WTC11 (cell line): ENCODE data around the gene COA8. TPM values are rescaled to one million over a fixed set of nuclear protein-coding genes. Genes with fewer than 3 reads are reported as not detected.
A peak's percentile ranks its signal among the peaks of the same experiment; 100 is the strongest.

Source experiments
- ATAC-seq: fragments of 200-7000 bp; cut with Tn5 transposase; 2 replicates; pipeline ENCODE4 v1.10.0; 2021; ENCODE audit warnings: mild to moderate bottlenecking, moderate library complexity
- Bru-seq: library from RNA; stranded (reverse); fragments of 400-500 nt; gene quantifications from one replicate; lab custom pipeline; 2021; lab: Mats Ljungman, UMichigan
- CTCF ChIA-PET: fragments of 300-600 bp; sonication (Branson Sonifier 250); formaldehyde crosslinking; loops from one replicate; lab custom pipeline; 2021; ENCODE audit warnings: antibody characterized with exemption; lab: Charles Lee
- POLR2A ChIA-PET: fragments of 350-600 bp; sonication (Branson Sonifier 250); formaldehyde crosslinking; loops from one replicate; lab custom pipeline; 2021; ENCODE audit warnings: antibody characterized with exemption; lab: Charles Lee
- DNase-seq: peaks from one replicate; pipeline ENCODE4 v3.0.0; 2021; ENCODE audit warnings: low spot score
- H3K27ac Mint-ChIP-seq: 2 replicates; pipeline ENCODE4 v1.8.0; 2021; ENCODE audit warnings: mixed read lengths
- H3K27me3 Mint-ChIP-seq: 2 replicates; pipeline ENCODE4 v1.8.0; 2021; ENCODE audit warnings: low read depth, mild to moderate bottlenecking, moderate library complexity, mixed read lengths
- H3K36me3 Mint-ChIP-seq: 2 replicates; pipeline ENCODE4 v1.8.0; 2021; ENCODE audit warnings: mixed read lengths
- H3K4me1 Mint-ChIP-seq: 2 replicates; pipeline ENCODE4 v1.8.0; 2022; ENCODE audit warnings: mixed read lengths
- H3K4me3 Mint-ChIP-seq: 2 replicates; pipeline ENCODE4 v1.8.0; 2021; ENCODE audit warnings: mild to moderate bottlenecking, moderate library complexity, mixed read lengths
- H3K9me3 Mint-ChIP-seq: 2 replicates; pipeline ENCODE4 v1.8.0; 2021; ENCODE audit warnings: mixed read lengths
- ELF4 ChIP-seq: sonication (generic); formaldehyde crosslinking; IDR thresholded peaks from 2 replicates; pipeline ENCODE4 v1.8.1; 2022; ENCODE audit warnings: low read depth, mild to moderate bottlenecking, moderate library complexity, missing genetic modification reagents
- IRF2 ChIP-seq: sonication (generic); formaldehyde crosslinking; IDR thresholded peaks from 2 replicates; pipeline ENCODE4 v1.8.0; 2022; ENCODE audit warnings: low read depth, missing genetic modification reagents, borderline replicate concordance
- JUN ChIP-seq: sonication (generic); formaldehyde crosslinking; IDR thresholded peaks from 2 replicates; pipeline ENCODE4 v1.8.0; 2023; ENCODE audit warnings: mild to moderate bottlenecking, missing genetic modification reagents
- MXD4 ChIP-seq: fragments of 250-450 bp; sonication (Bioruptor Pico); IDR thresholded peaks from 2 replicates; pipeline ENCODE4 v1.8.0; 2021; ENCODE audit warnings: mild to moderate bottlenecking, moderate library complexity, borderline replicate concordance
- NFYB ChIP-seq: sonication (generic); formaldehyde crosslinking; conservative IDR thresholded peaks from 2 replicates; pipeline ENCODE4 v1.8.0; 2022; ENCODE audit warnings: low read depth, missing genetic modification reagents
- NR1H2 ChIP-seq: sonication (generic); formaldehyde crosslinking; IDR thresholded peaks from 2 replicates; pipeline ENCODE4 v1.9.0; 2021; ENCODE audit warnings: mild to moderate bottlenecking, moderate library complexity, missing genetic modification reagents
- RELA ChIP-seq: sonication (generic); formaldehyde crosslinking; IDR thresholded peaks from 2 replicates; pipeline ENCODE4 v1.8.1; 2022; ENCODE audit warnings: missing genetic modification reagents, mild to moderate bottlenecking, borderline replicate concordance
- SOX15 ChIP-seq: fragments of 250-450 bp; sonication (Bioruptor Pico); IDR thresholded peaks from 2 replicates; pipeline ENCODE4 v1.9.0; 2021; ENCODE audit warnings: mild to moderate bottlenecking
- TCF7 ChIP-seq: sonication (generic); formaldehyde crosslinking; IDR thresholded peaks from 2 replicates; pipeline ENCODE4 v1.8.0; 2022; ENCODE audit warnings: mild to moderate bottlenecking, low read depth, missing genetic modification reagents, moderate library complexity
- TP53 ChIP-seq: sonication (generic); formaldehyde crosslinking; IDR thresholded peaks from 2 replicates; pipeline ENCODE4 v1.8.1; 2023; ENCODE audit warnings: mild to moderate bottlenecking, missing genetic modification reagents
- ZNF263 ChIP-seq: sonication (generic); formaldehyde crosslinking; IDR thresholded peaks from 2 replicates; pipeline ENCODE4 v1.8.1; 2022; ENCODE audit warnings: low read depth, mild to moderate bottlenecking, moderate library complexity, missing genetic modification reagents
- ZNF396 ChIP-seq: fragments of 250-450 bp; sonication (Bioruptor Pico); IDR thresholded peaks from 2 replicates; pipeline ENCODE4 v1.8.0; 2021; ENCODE audit warnings: mild to moderate bottlenecking, moderate library complexity, borderline replicate concordance
- ZNF416 ChIP-seq: fragments of 250-450 bp; sonication (Bioruptor Pico); IDR thresholded peaks from 2 replicates; pipeline ENCODE4 v1.9.0; 2021; ENCODE audit warnings: mild to moderate bottlenecking, inconsistent platforms
- long read RNA-seq, 3 experiments: library from RNA in 1 of 3; library from capped mRNA in 1 of 3; library from polyadenylated mRNA in 1 of 3; unstranded in 2 of 3; stranded (forward) in 1 of 3; transcript quantifications; one replicate each; pipeline ENCODE4 v2.0.0, GENCODE V29; 2021
- total RNA-seq: library from RNA; stranded (reverse); gene quantifications from 3 replicates; pipeline ENCODE4 v1.2.3, GENCODE V29; 2021
- TF ChIP-seq, protein P1 (sequence below): sonication (generic); formaldehyde crosslinking; IDR thresholded peaks from 2 replicates; pipeline ENCODE4 v1.8.1; 2023; ENCODE audit warnings: mild to moderate bottlenecking, missing genetic modification reagents, moderate library complexity
- TF ChIP-seq, protein P2 (sequence below): sonication (generic); formaldehyde crosslinking; IDR thresholded peaks from 2 replicates; pipeline ENCODE4 v1.8.0; 2023; ENCODE audit warnings: missing genetic modification reagents, mild to moderate bottlenecking, borderline replicate concordance
- TF ChIP-seq, protein P3 (sequence below): sonication (generic); formaldehyde crosslinking; conservative IDR thresholded peaks from 2 replicates; pipeline ENCODE4 v1.8.1; 2022; ENCODE audit warnings: mild to moderate bottlenecking, missing genetic modification reagents
- TF ChIP-seq, protein P4 (sequence below): sonication (generic); formaldehyde crosslinking; IDR thresholded peaks from 2 replicates; pipeline ENCODE4 v1.8.1; 2023; ENCODE audit warnings: mild to moderate bottlenecking, missing genetic modification reagents, borderline replicate concordance
- TF ChIP-seq, protein P5 (sequence below): sonication (generic); formaldehyde crosslinking; IDR thresholded peaks from 2 replicates; pipeline ENCODE4 v1.8.0; 2022; ENCODE audit warnings: mild to moderate bottlenecking, missing genetic modification reagents
- TF ChIP-seq, protein P6 (sequence below): fragments of 250-450 bp; sonication (Bioruptor Pico); IDR thresholded peaks from 2 replicates; pipeline ENCODE4 v1.9.0; 2021; ENCODE audit warnings: moderate library complexity, mild to moderate bottlenecking, inconsistent platforms, borderline replicate concordance
- TF ChIP-seq, protein P7 (sequence below): sonication (generic); formaldehyde crosslinking; IDR thresholded peaks from 2 replicates; pipeline ENCODE4 v1.8.1; 2022; ENCODE audit warnings: mild to moderate bottlenecking, missing genetic modification reagents, moderate library complexity, borderline replicate concordance

The COA8 gene, protein sequence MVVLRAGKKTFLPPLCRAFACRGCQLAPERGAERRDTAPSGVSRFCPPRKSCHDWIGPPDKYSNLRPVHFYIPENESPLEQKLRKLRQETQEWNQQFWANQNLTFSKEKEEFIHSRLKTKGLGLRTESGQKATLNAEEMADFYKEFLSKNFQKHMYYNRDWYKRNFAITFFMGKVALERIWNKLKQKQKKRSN
- total RNA-seq (34.7 to 36.7 TPM (median 36.4 TPM) in 3 replicates), Bru-seq, nascent RNA (percentile 78 among the genes with signal in this experiment)
- long read RNA-seq, experiment 1, transcript APOPT1-202 (3 exons, 575 nt): minor isoform, 8 of 69 reads
- long read RNA-seq, experiment 1, transcript APOPT1-203 (4 exons, 782 nt): minor isoform, 11 of 69 reads
- long read RNA-seq, experiment 1, transcript APOPT1-201 (5 exons, 2,523 nt): major isoform, 45 of 69 reads
- long read RNA-seq, experiment 1, partial matches to known transcripts: 0 of 69 reads
- long read RNA-seq, experiment 1, other reads (novel, unspliced or antisense): 5 of 69 reads
- long read RNA-seq, experiment 2, transcript APOPT1-202 (3 exons, 575 nt): minor isoform, 7 of 50 reads
- long read RNA-seq, experiment 2, transcript APOPT1-201 (5 exons, 2,523 nt): major isoform, 28 of 50 reads
- long read RNA-seq, experiment 2, partial matches to known transcripts: 3 of 50 reads
- long read RNA-seq, experiment 2, other reads (novel, unspliced or antisense): 8 of 50 reads
- long read RNA-seq, experiment 3, transcript APOPT1-203 (4 exons, 782 nt): minor isoform, 23 of 133 reads
- long read RNA-seq, experiment 3, transcript APOPT1-201 (5 exons, 2,523 nt): major isoform, 84 of 133 reads
- long read RNA-seq, experiment 3, transcript APOPT1-202 (3 exons, 575 nt): minor isoform, 17 of 133 reads
- long read RNA-seq, experiment 3, partial matches to known transcripts: 0 of 133 reads
- long read RNA-seq, experiment 3, other reads (novel, unspliced or antisense): 8 of 133 reads

DNA sequence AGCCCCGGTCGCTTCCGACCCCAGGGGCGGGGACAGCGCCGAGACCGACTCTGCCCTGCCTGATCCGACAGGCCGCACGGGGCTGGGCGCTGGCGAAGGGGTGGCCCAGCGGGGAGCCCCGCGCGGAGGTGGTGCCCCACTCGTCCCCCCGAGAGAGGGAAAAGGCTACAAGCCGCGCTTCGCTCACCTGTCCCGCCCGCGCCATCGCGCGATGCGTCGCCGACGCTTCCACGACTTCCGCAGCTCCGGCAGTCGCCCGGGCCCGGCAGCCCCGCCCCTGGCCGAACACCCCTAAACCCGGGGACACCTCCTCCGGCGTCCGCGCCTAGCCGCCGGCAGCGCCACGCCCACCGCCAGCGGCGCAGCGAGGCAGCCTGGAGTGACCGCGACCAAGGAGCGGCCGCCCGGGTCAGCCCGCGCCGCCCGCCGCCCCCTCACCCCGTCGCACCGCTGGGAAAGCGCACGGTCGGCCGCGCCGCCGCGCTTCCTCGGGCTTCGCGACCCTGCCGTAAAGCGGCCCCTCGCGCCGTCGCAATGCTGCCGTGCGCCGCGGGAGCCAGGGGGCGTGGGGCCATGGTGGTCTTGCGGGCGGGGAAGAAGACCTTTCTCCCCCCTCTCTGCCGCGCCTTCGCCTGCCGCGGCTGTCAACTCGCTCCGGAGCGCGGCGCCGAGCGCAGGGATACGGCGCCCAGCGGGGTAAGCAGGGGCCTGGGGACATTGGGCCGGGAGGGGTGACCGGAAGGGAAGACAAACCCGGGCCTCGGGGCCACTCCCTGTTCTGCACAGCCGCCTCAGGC is at the start of gene COA8, which contains the start of gene BAG5:
Gene COA8 (plus strand): TSS at position 532 of the 797 bp plus-strand sequence. CDS start 42 bp downstream, at position 574.
Gene BAG5 (minus strand): TSS at position 229 of the 797 bp plus-strand sequence. CDS start 1,493 bp downstream, outside the sequence.
- H3K4me3 Mint-ChIP-seq: peak within 1 kb of the TSS; percentile 98
- ChIA-PET CTCF (interaction anchor here (0.9 to 2.2 kb wide), 7 partner anchors 10 to 153 kb away, joined by 3 to 15 read pairs (median 6); partner anchors contain the start of genes CKB, KLC1, XRCC3 and ZFYVE21), POLR2A (interaction anchor here (1.3 to 1.5 kb wide), 3 partner anchors 9 to 32 kb away, joined by 3 to 6 read pairs (median 3); no protein-coding TSS in a partner anchor)
- H3K36me3 Mint-ChIP-seq: peaks cover 22% of the 10 kb centered on the region
- peaks cover 27% of the 10 kb centered on the region for H3K4me1 Mint-ChIP-seq
- H3K27me3 Mint-ChIP-seq: no peaks in the 10 kb centered on the region
- no peaks in the 10 kb centered on the region for H3K9me3 Mint-ChIP-seq
- ATAC-seq: peak; percentile 79
- peak; percentile 87 for DNase-seq
- peak within 1 kb of the TSS; percentile 95 for H3K27ac Mint-ChIP-seq
- TF ChIP-seq, protein P1, sequence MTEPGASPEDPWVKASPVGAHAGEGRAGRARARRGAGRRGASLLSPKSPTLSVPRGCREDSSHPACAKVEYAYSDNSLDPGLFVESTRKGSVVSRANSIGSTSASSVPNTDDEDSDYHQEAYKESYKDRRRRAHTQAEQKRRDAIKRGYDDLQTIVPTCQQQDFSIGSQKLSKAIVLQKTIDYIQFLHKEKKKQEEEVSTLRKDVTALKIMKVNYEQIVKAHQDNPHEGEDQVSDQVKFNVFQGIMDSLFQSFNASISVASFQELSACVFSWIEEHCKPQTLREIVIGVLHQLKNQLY: no peak
- no peak for TF ChIP-seq IRF2 (CRISPR knock-in tag)
- TF ChIP-seq, protein P2, sequence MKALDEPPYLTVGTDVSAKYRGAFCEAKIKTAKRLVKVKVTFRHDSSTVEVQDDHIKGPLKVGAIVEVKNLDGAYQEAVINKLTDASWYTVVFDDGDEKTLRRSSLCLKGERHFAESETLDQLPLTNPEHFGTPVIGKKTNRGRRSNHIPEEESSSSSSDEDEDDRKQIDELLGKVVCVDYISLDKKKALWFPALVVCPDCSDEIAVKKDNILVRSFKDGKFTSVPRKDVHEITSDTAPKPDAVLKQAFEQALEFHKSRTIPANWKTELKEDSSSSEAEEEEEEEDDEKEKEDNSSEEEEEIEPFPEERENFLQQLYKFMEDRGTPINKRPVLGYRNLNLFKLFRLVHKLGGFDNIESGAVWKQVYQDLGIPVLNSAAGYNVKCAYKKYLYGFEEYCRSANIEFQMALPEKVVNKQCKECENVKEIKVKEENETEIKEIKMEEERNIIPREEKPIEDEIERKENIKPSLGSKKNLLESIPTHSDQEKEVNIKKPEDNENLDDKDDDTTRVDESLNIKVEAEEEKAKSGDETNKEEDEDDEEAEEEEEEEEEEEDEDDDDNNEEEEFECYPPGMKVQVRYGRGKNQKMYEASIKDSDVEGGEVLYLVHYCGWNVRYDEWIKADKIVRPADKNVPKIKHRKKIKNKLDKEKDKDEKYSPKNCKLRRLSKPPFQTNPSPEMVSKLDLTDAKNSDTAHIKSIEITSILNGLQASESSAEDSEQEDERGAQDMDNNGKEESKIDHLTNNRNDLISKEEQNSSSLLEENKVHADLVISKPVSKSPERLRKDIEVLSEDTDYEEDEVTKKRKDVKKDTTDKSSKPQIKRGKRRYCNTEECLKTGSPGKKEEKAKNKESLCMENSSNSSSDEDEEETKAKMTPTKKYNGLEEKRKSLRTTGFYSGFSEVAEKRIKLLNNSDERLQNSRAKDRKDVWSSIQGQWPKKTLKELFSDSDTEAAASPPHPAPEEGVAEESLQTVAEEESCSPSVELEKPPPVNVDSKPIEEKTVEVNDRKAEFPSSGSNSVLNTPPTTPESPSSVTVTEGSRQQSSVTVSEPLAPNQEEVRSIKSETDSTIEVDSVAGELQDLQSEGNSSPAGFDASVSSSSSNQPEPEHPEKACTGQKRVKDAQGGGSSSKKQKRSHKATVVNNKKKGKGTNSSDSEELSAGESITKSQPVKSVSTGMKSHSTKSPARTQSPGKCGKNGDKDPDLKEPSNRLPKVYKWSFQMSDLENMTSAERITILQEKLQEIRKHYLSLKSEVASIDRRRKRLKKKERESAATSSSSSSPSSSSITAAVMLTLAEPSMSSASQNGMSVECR (CRISPR knock-in tag): peak; percentile 50; the same call in 1 of the 2 replicates
- TF ChIP-seq, protein P3, sequence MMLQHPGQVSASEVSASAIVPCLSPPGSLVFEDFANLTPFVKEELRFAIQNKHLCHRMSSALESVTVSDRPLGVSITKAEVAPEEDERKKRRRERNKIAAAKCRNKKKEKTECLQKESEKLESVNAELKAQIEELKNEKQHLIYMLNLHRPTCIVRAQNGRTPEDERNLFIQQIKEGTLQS (CRISPR knock-in tag): no peak
- no peak for TF ChIP-seq ZNF263 (CRISPR knock-in tag)
- TF ChIP-seq TP53 (CRISPR knock-in tag): 0 out of 2 replicates have a peak, but pooled peaks have one; percentile 39
- no peak for TF ChIP-seq MXD4
- TF ChIP-seq, protein P4, sequence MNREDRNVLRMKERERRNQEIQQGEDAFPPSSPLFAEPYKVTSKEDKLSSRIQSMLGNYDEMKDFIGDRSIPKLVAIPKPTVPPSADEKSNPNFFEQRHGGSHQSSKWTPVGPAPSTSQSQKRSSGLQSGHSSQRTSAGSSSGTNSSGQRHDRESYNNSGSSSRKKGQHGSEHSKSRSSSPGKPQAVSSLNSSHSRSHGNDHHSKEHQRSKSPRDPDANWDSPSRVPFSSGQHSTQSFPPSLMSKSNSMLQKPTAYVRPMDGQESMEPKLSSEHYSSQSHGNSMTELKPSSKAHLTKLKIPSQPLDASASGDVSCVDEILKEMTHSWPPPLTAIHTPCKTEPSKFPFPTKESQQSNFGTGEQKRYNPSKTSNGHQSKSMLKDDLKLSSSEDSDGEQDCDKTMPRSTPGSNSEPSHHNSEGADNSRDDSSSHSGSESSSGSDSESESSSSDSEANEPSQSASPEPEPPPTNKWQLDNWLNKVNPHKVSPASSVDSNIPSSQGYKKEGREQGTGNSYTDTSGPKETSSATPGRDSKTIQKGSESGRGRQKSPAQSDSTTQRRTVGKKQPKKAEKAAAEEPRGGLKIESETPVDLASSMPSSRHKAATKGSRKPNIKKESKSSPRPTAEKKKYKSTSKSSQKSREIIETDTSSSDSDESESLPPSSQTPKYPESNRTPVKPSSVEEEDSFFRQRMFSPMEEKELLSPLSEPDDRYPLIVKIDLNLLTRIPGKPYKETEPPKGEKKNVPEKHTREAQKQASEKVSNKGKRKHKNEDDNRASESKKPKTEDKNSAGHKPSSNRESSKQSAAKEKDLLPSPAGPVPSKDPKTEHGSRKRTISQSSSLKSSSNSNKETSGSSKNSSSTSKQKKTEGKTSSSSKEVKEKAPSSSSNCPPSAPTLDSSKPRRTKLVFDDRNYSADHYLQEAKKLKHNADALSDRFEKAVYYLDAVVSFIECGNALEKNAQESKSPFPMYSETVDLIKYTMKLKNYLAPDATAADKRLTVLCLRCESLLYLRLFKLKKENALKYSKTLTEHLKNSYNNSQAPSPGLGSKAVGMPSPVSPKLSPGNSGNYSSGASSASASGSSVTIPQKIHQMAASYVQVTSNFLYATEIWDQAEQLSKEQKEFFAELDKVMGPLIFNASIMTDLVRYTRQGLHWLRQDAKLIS (CRISPR knock-in tag): no peak
- no peak for TF ChIP-seq RELA (CRISPR knock-in tag)
- no peak for TF ChIP-seq NFYB (CRISPR knock-in tag)
- 0 out of 2 replicates have a peak, but pooled peaks have one; percentile 32 for TF ChIP-seq ELF4 (CRISPR knock-in tag)
- TF ChIP-seq, protein P5, sequence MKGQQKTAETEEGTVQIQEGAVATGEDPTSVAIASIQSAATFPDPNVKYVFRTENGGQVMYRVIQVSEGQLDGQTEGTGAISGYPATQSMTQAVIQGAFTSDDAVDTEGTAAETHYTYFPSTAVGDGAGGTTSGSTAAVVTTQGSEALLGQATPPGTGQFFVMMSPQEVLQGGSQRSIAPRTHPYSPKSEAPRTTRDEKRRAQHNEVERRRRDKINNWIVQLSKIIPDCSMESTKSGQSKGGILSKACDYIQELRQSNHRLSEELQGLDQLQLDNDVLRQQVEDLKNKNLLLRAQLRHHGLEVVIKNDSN (CRISPR knock-in tag): 0 out of 2 replicates have a peak, but pooled peaks have one; percentile 28
- TF ChIP-seq, protein P6, sequence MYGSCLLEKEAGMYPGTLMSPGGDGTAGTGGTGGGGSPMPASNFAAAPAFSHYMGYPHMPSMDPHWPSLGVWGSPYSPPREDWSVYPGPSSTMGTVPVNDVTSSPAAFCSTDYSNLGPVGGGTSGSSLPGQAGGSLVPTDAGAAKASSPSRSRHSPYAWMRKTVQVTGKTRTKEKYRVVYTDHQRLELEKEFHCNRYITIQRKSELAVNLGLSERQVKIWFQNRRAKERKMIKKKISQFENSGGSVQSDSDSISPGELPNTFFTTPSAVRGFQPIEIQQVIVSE (CRISPR knock-in tag): no peak
- TF ChIP-seq JUN: 0 out of 2 replicates have a peak, but pooled peaks have one; percentile 43
- TF ChIP-seq, protein P7, sequence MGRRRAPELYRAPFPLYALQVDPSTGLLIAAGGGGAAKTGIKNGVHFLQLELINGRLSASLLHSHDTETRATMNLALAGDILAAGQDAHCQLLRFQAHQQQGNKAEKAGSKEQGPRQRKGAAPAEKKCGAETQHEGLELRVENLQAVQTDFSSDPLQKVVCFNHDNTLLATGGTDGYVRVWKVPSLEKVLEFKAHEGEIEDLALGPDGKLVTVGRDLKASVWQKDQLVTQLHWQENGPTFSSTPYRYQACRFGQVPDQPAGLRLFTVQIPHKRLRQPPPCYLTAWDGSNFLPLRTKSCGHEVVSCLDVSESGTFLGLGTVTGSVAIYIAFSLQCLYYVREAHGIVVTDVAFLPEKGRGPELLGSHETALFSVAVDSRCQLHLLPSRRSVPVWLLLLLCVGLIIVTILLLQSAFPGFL: no peak
- no peak for TF ChIP-seq NR1H2 (CRISPR knock-in tag)
- TF ChIP-seq TCF7 (CRISPR knock-in tag): peak; percentile 37; the same call in 1 of the 2 replicates
- TF ChIP-seq ZNF416: no peak
- no peak for TF ChIP-seq ZNF396
- TF ChIP-seq SOX15: no peak
